CD4-positive, alpha-beta T cell treated with Interleukin-10 for 1 hour (primary cell): ENCODE measurements around the gene NPHP4.

Experiments used
- DNase-seq: peaks from one replicate; pipeline ENCODE4 v3.0.0-alpha.2; 2020

The NPHP4 gene

GRCh38 chr1:5844442-5844841 lies 147.8 kb downstream of the NPHP4 start:
- no peak for DNase-seq

- no peak for DNase-seq
Observed at GRCh38 chr1:5843521-5844096, 148.6 kb downstream of the NPHP4 start.

GRCh38 chr1:5842679-5843078 lies 149.5 kb downstream of the NPHP4 start:
- no peak for DNase-seq

GRCh38 chr1:5840551-5841001 lies 151.6 kb downstream of the NPHP4 start:
- DNase-seq, result no peak

- DNase-seq, result no peak
Observed at GRCh38 chr1:5839881-5840550, 152.2 kb downstream of the NPHP4 start.

- no peak for DNase-seq
Observed at GRCh38 chr1:5839161-5839880, 152.9 kb downstream of the NPHP4 start.

GRCh38 chr1:5837976-5838653 lies 154.1 kb downstream of the NPHP4 start:
- DNase-seq, result no peak

- no peak for DNase-seq
Observed at GRCh38 chr1:5836776-5837440, 155.3 kb downstream of the NPHP4 start.

- DNase-seq, result no peak
Observed at GRCh38 chr1:5835179-5835562, 157.1 kb downstream of the NPHP4 start.

GRCh38 chr1:5834477-5835178 lies 157.6 kb downstream of the NPHP4 start:
- no peak for DNase-seq

- no peak for DNase-seq
Observed at GRCh38 chr1:5833911-5834310, 158.3 kb downstream of the NPHP4 start.

- no peak for DNase-seq
Observed at GRCh38 chr1:5832916-5833895, 159.0 kb downstream of the NPHP4 start.

GRCh38 chr1:5831600-5832335 lies 160.5 kb downstream of the NPHP4 start:
- no peak for DNase-seq

GRCh38 chr1:5830771-5831599 lies 161.2 kb downstream of the NPHP4 start:
- DNase-seq, result no peak

GRCh38 chr1:5829414-5829813 lies 162.8 kb downstream of the NPHP4 start:
- no peak for DNase-seq

- no peak for DNase-seq
Observed at GRCh38 chr1:5828308-5828935, 163.8 kb downstream of the NPHP4 start.

- DNase-seq, result no peak
Observed at GRCh38 chr1:5827516-5827915, 164.7 kb downstream of the NPHP4 start.

GRCh38 chr1:5826601-5827000 lies 165.6 kb downstream of the NPHP4 start:
- DNase-seq, result no peak

- DNase-seq, result no peak
Observed at GRCh38 chr1:5822726-5823125, 169.5 kb downstream of the NPHP4 start.
